H1 (cell line): Measurements from ENCODE around the gene CATSPERD. TPM values are rescaled to one million over a fixed set of nuclear protein-coding genes. Genes with fewer than 3 reads are reported as not detected.

ENCODE experiments used
- CTCF ChIA-PET: fragments of 300-600 bp; sonication (Branson Sonifier 250); formaldehyde crosslinking; loops from one replicate; lab custom pipeline; 2021; ENCODE audit not compliant: partially characterized antibody; lab: Charles Lee
- POLR2A ChIA-PET: fragments of 300-600 bp; sonication (Branson Sonifier 250); formaldehyde crosslinking; loops from one replicate; lab custom pipeline; 2021; ENCODE audit warnings: inconsistent platforms; ENCODE audit not compliant: partially characterized antibody; lab: Charles Lee
- DNase-seq, 2 experiments: peaks; one replicate each; pipeline versions ENCODE4 v3.0.0 to v3.0.0-alpha.2; 2010 to 2022; ENCODE audit warnings: low spot score in 2 of 2, low read depth in 1 of 2, mixed read lengths in 1 of 2
- FAIRE-seq: peaks from 2 replicates; lab custom pipeline; 2011; peaks lifted over from hg19 to GRCh38; lab: Jason Lieb, UNC
- H2AFZ ChIP-seq: 2 replicates; pipeline ENCODE4 v1.8.1; 2012; ENCODE audit warnings: low read length, inconsistent platforms
- H2AK5ac ChIP-seq: 2 replicates; pipeline ENCODE4 v1.6.1; 2013; ENCODE audit warnings: low read depth, low read length
- H2BK120ac ChIP-seq: replicated peaks from 2 replicates; pipeline ENCODE3; 2013; ENCODE audit warnings: low read depth, low read length, inconsistent platforms
- H2BK12ac ChIP-seq: 2 replicates; pipeline ENCODE4 v1.6.1; 2013; ENCODE audit warnings: low read depth, low read length
- H2BK15ac ChIP-seq: 2 replicates; pipeline ENCODE4 v1.6.1; 2013; ENCODE audit warnings: low read length
- H2BK20ac ChIP-seq: 2 replicates; pipeline ENCODE4 v1.6.1; 2013; ENCODE audit warnings: low read length
- H2BK5ac ChIP-seq: 2 replicates; pipeline ENCODE4 v1.6.1; 2013; ENCODE audit warnings: low read depth, low read length
- H3K14ac ChIP-seq: 2 replicates; pipeline ENCODE4 v1.6.1; 2013; ENCODE audit warnings: inconsistent platforms; ENCODE audit not compliant: insufficient read length
- H3K18ac ChIP-seq: 2 replicates; pipeline ENCODE4 v1.6.1; 2013; ENCODE audit warnings: low read length; ENCODE audit errors: extremely low read depth
- H3K23ac ChIP-seq: 2 replicates; pipeline ENCODE4 v1.6.1; 2013; ENCODE audit warnings: inconsistent platforms; ENCODE audit not compliant: insufficient read length
- H3K23me2 ChIP-seq: 2 replicates; pipeline ENCODE4 v1.6.1; 2013; ENCODE audit warnings: low read depth, low read length
- H3K27ac ChIP-seq: 2 replicates; pipeline ENCODE4 v1.6.1; 2011; ENCODE audit warnings: low read depth, low read length, inconsistent platforms
- H3K27me3 ChIP-seq, 4 experiments: replicated peaks in 1 of 4; 1 replicate in 1 of 4; 2 replicates in 3 of 4; pipeline versions ENCODE4 v1.6.1 to v1.8.1; 2011 to 2013; ENCODE audit warnings: low read length in 3 of 4, mild to moderate bottlenecking in 3 of 4, inconsistent platforms in 2 of 4, mixed read lengths in 2 of 4, moderate library complexity in 1 of 4; ENCODE audit not compliant: control insufficient read depth in 3 of 4, insufficient read depth in 3 of 4; ENCODE audit errors: extremely low read depth in 1 of 4
- H3K36me3 ChIP-seq, 4 experiments: 2 replicates each; pipeline versions ENCODE4 v1.6.1 to v1.8.1; 2011 to 2013; ENCODE audit warnings: mild to moderate bottlenecking in 4 of 4, low read length in 3 of 4, moderate library complexity in 2 of 4, control low read depth in 1 of 4, inconsistent platforms in 1 of 4; ENCODE audit not compliant: insufficient read depth in 4 of 4, control insufficient read depth in 2 of 4
- H3K4ac ChIP-seq: replicated peaks from 2 replicates; pipeline ENCODE3; 2013; ENCODE audit warnings: low read length, low read depth, mixed read lengths, inconsistent platforms; ENCODE audit not compliant: insufficient read length
- H3K4me1 ChIP-seq, 4 experiments: replicated peaks in 1 of 4; 1 replicate in 1 of 4; 2 replicates in 3 of 4; pipeline versions ENCODE4 v1.6.1 to v1.8.1; 2011 to 2013; ENCODE audit warnings: low read length in 3 of 4, inconsistent platforms in 2 of 4, mixed read lengths in 1 of 4; ENCODE audit not compliant: insufficient read depth in 4 of 4, control insufficient read depth in 3 of 4
- H3K4me2 ChIP-seq, 2 experiments: 2 replicates each; pipeline versions ENCODE4 v1.6.1 to v1.8.1; 2011 to 2013; ENCODE audit warnings: low read depth in 2 of 2, low read length in 2 of 2, control low read depth in 1 of 2, inconsistent platforms in 1 of 2, mild to moderate bottlenecking in 1 of 2; ENCODE audit not compliant: insufficient read depth in 1 of 2
- H3K4me3 ChIP-seq, 4 experiments: fragments of 200-600, 300-600 bp in 1 of 4; sonication (generic), shearing (Covaris generic), sonication (Bioruptor Twin) in 1 of 4; 2 replicates each; pipeline versions ENCODE4 v1.5.1 to v1.8.1; 2011 to 2016; ENCODE audit warnings: low read length in 4 of 4, low read depth in 3 of 4, control low read depth in 2 of 4, inconsistent platforms in 2 of 4, mild to moderate bottlenecking in 2 of 4, mixed read lengths in 1 of 4, moderate library complexity in 1 of 4; ENCODE audit not compliant: insufficient read depth in 2 of 4; ENCODE audit errors: extremely low read depth in 1 of 4
- H3K56ac ChIP-seq: replicated peaks from 2 replicates; pipeline ENCODE3; 2013; ENCODE audit warnings: low read depth, mild to moderate bottlenecking, mixed read lengths, low read length, inconsistent platforms; ENCODE audit not compliant: insufficient read length
- H3K79me1 ChIP-seq: 2 replicates; pipeline ENCODE4 v1.6.1; 2013; ENCODE audit warnings: low read depth, low read length, control low read depth
- H3K79me2 ChIP-seq, 2 experiments: 2 replicates each; pipeline versions ENCODE4 v1.6.1 to v1.8.1; 2012 to 2013; ENCODE audit warnings: low read length in 2 of 2, mild to moderate bottlenecking in 2 of 2, inconsistent platforms in 1 of 2; ENCODE audit not compliant: insufficient read depth in 2 of 2, control insufficient read depth in 1 of 2
- H3K9ac ChIP-seq, 4 experiments: replicated peaks in 1 of 4; 1 replicate in 1 of 4; 2 replicates in 3 of 4; pipeline versions ENCODE4 v1.6.1 to v1.8.1; 2011 to 2013; ENCODE audit warnings: low read depth in 3 of 4, low read length in 3 of 4, control low read depth in 2 of 4, mild to moderate bottlenecking in 2 of 4, moderate library complexity in 2 of 4, inconsistent platforms in 1 of 4; ENCODE audit errors: extremely low read depth in 1 of 4
- H3K9me3 ChIP-seq, 2 experiments: 2 replicates each; pipeline versions ENCODE4 v1.6.1 to v1.8.1; 2012 to 2013; ENCODE audit warnings: mild to moderate bottlenecking in 2 of 2, moderate library complexity in 2 of 2, control low read depth in 1 of 2, inconsistent platforms in 1 of 2, low read depth in 1 of 2, low read length in 1 of 2, mixed read lengths in 1 of 2; ENCODE audit not compliant: insufficient read depth in 2 of 2
- H4K20me1 ChIP-seq, 2 experiments: replicated peaks in 1 of 2; 2 replicates each; pipeline versions ENCODE3 to v1.8.1; 2011 to 2013; ENCODE audit warnings: inconsistent platforms in 2 of 2, low read length in 2 of 2, mild to moderate bottlenecking in 1 of 2; ENCODE audit not compliant: insufficient read depth in 2 of 2, control insufficient read depth in 1 of 2
- H4K5ac ChIP-seq: 2 replicates; pipeline ENCODE4 v1.6.1; 2013; ENCODE audit warnings: low read length, low read depth, mixed read lengths, inconsistent platforms; ENCODE audit not compliant: insufficient read length
- H4K8ac ChIP-seq: 2 replicates; pipeline ENCODE4 v1.8.0; 2013; ENCODE audit warnings: mild to moderate bottlenecking, moderate library complexity, low read length, inconsistent platforms; ENCODE audit not compliant: insufficient read depth; ENCODE audit errors: extremely low read depth
- H4K91ac ChIP-seq: replicated peaks from 2 replicates; pipeline ENCODE3; 2013; ENCODE audit warnings: low read length, mixed read lengths, inconsistent platforms; ENCODE audit not compliant: insufficient read length
- ASH2L ChIP-seq: fragments of 200-600, 300-600 bp; sonication (generic); IDR thresholded peaks from one replicate; pipeline ENCODE4 v1.7.1; 2017; ENCODE audit warnings: low read length
- ATF3 ChIP-seq: IDR thresholded peaks from 2 replicates; pipeline ENCODE4 v1.6.1; 2011; ENCODE audit warnings: low read depth, mild to moderate bottlenecking, low read length; ENCODE audit not compliant: insufficient read depth
- BACH1 ChIP-seq: IDR thresholded peaks from 2 replicates; pipeline ENCODE4 v1.6.1; 2012; ENCODE audit warnings: low read length, improper control_type of control experiment
- BCL11A ChIP-seq, 2 experiments: IDR thresholded peaks; one replicate each; pipeline ENCODE4 v1.6.1; 2011; ENCODE audit warnings: low read depth in 2 of 2, low read length in 2 of 2, mild to moderate bottlenecking in 2 of 2
- CBX8 ChIP-seq: fragments of 300-800, 300-1000 bp; sonication (generic); IDR thresholded peaks from 2 replicates; pipeline ENCODE4 v1.7.1; 2016; ENCODE audit warnings: low read depth, low read length, borderline replicate concordance
- HDAC2 ChIP-seq, 2 experiments: fragments of 300-600 bp in 1 of 2; sonication (generic) in 1 of 2; IDR thresholded peaks; 2 replicates each; pipeline ENCODE4 v1.6.1; 2011 to 2012; ENCODE audit warnings: low read depth in 2 of 2, low read length in 2 of 2, mild to moderate bottlenecking in 2 of 2, moderate library complexity in 2 of 2, borderline replicate concordance in 1 of 2, inconsistent platforms in 1 of 2
- HDAC6 ChIP-seq: IDR thresholded peaks from one replicate; pipeline ENCODE4 v1.7.1; 2012; ENCODE audit warnings: low read depth, mild to moderate bottlenecking, inconsistent platforms, low read length, moderate library complexity
- POLR2AphosphoS5 ChIP-seq: IDR thresholded peaks from 2 replicates; pipeline ENCODE4 v1.6.1; 2011; ENCODE audit warnings: low read depth, low read length
- RXRA ChIP-seq: IDR thresholded peaks from 2 replicates; pipeline ENCODE4 v1.6.1; 2011; ENCODE audit warnings: low read depth, mild to moderate bottlenecking, low read length, moderate library complexity; ENCODE audit not compliant: insufficient read depth
- SAP30 ChIP-seq: fragments of 300-600 bp; sonication (generic); IDR thresholded peaks from 2 replicates; pipeline ENCODE4 v1.7.1; 2012; ENCODE audit warnings: low read length, moderate library complexity, mild to moderate bottlenecking, inconsistent platforms; ENCODE audit not compliant: insufficient read depth, insufficient replicate concordance
- SUZ12 ChIP-seq: fragments of 200-600 bp; sonication (generic); IDR thresholded peaks from 2 replicates; pipeline ENCODE4 v1.6.1; 2012; ENCODE audit warnings: mild to moderate bottlenecking, inconsistent platforms, low read length, moderate library complexity, mixed read lengths
- TAF7 ChIP-seq: optimal IDR thresholded peaks from 2 replicates; pipeline ENCODE3; 2011; ENCODE audit warnings: low read depth, mild to moderate bottlenecking, inconsistent platforms, low read length, moderate library complexity, borderline replicate concordance
- TCF12 ChIP-seq: IDR thresholded peaks from 2 replicates; pipeline ENCODE4 v1.6.1; 2011; ENCODE audit warnings: low read depth, mild to moderate bottlenecking, low read length
- WGBS, 2 experiments: shearing (Covaris generic) in 1 of 2; methylation state at CpG; one replicate each; pipeline versions ENCODE4 v1.1.6 to v1.1.7; 2013 to 2015; ENCODE audit warnings: low lambda C conversion rate in 2 of 2, mixed read lengths in 2 of 2, inconsistent platforms in 1 of 2, low coverage in 1 of 2, missing lambda C conversion rate in 1 of 2; ENCODE audit not compliant: insufficient replicate concordance in 2 of 2, insufficient coverage in 1 of 2, insufficient read length in 1 of 2; ENCODE audit errors: extremely low coverage in 1 of 2, missing lambda C conversion rate in 1 of 2; 5-methylcytosine and 5-hydroxymethylcytosine counted together
- polyA plus RNA-seq, 7 experiments: library from polyadenylated mRNA; depleted of rRNA in 3 of 7; stranded (reverse) in 5 of 7; unstranded in 2 of 7; fragments of >200 nt in 5 of 7; fragments of 200-250 nt in 2 of 7; gene quantifications; 1 replicate in 5 of 7; 2 replicates in 1 of 7; 4 replicates in 1 of 7; pipeline versions ENCODE4 v1.2.1 to v1.2.3, GENCODE V29; 2011 to 2013; ENCODE audit warnings: missing spikeins in 2 of 7, mixed read lengths in 2 of 7
- total RNA-seq: library from RNA; stranded (reverse); fragmentation: NEBNext Ultra II Directional; extraction: Animal tissue kit (Norgen Biotek cat#: 25700); gene quantifications from 2 replicates; pipeline ENCODE4 v1.2.1, GENCODE V29; 2021

Gene CATSPERD
- total and polyA plus RNA-seq, 2 of the 8 experiments (the other 6 are each of a cell fraction or from before 2014, with no cell fraction given), result 0.12 TPM; not detected in 1

GRCh38 chr19:5711025-5711424, 9.4 kb upstream of the CATSPERD start:
- WGBS, 2 experiments, result 93% methylated on average over 8 of the region's 8 CpGs; no CpG with 5 or more reads in 1 of the 2 experiments
- no peaks in the 10 kb centered on the region for H3K23me2 ChIP-seq
- H4K20me1 ChIP-seq, result peaks cover 8 to 24% of the 10 kb centered on the region in 2 experiments
- TF ChIP-seq TCF12 (no peak), CBX8 (no peak), TAF7 (no peak), ASH2L (no peak), RXRA (no peak), SUZ12 (no peak), ATF3 (no peak), HDAC2 (IDR thresholded peaks at IDR 0.05; ENCODE audit: borderline replicate concordance in 1 of 2, low read depth in 2 of 2, low read length in 2 of 2) (no peak), HDAC6 (no peak), SAP30 (no peak), POLR2AphosphoS5 (no peak), BCL11A (IDR thresholded peaks at IDR 0.05; ENCODE audit: low read depth in 2 of 2, low read length in 2 of 2) (no peak), BACH1 (no peak)

More at GRCh38 chr19:5711025-5711424, 9.4 kb upstream of the CATSPERD start:
- H4K5ac ChIP-seq, result no peak overlapping the region
- ChIA-PET POLR2A (interaction anchor here (0.7 to 22.4 kb wide), 5 partner anchors 6 to 88 kb away, joined by 3 to 620 read pairs (median 6); partner anchors contain the start of genes CATSPERD, LONP1, RPL36 and SAFB), CTCF (interaction anchor here (2.4 kb wide), 2 partner anchors 10 to 22 kb away, joined by 6 to 7 read pairs; partner anchors contain the start of genes CATSPERD and RPL36)
- H3K9me3 ChIP-seq, result no peaks in the 10 kb centered on the region
- H2AK5ac ChIP-seq, result no peak overlapping the region
- no peak overlapping the region for H2BK120ac ChIP-seq
- H3K27me3 ChIP-seq, result no peaks in the 10 kb centered on the region
- no peak overlapping the region for H3K9ac ChIP-seq
- no peak overlapping the region for H2AFZ ChIP-seq
- no peak overlapping the region for H2BK12ac ChIP-seq
- FAIRE-seq, result no peak
- H3K4me1 ChIP-seq, result no peaks in the 10 kb centered on the region
- no peak overlapping the region for H3K4me2 ChIP-seq
- H4K8ac ChIP-seq, result no peak overlapping the region; the same call in 1 of the 2 replicates
- no peak overlapping the region for H3K18ac ChIP-seq
- H4K91ac ChIP-seq, result no peak overlapping the region
- H2BK15ac ChIP-seq, result no peak overlapping the region
- no peak for DNase-seq
- no peak overlapping the region for H3K4me3 ChIP-seq
- no peak overlapping the region for H3K27ac ChIP-seq
- no peak overlapping the region for H2BK5ac ChIP-seq
- H3K14ac ChIP-seq, result no peak overlapping the region
- H3K79me1 ChIP-seq, result peaks cover 5% of the 10 kb centered on the region; the same call in 1 of the 2 replicates
- peaks cover 38 to 68% (median 61%) of the 10 kb centered on the region in 4 experiments for H3K36me3 ChIP-seq
- no peak overlapping the region for H2BK20ac ChIP-seq
- H3K56ac ChIP-seq, result no peak overlapping the region
- H3K23ac ChIP-seq, result no peak overlapping the region
- H3K79me2 ChIP-seq, result peaks cover 5 to 13% of the 10 kb centered on the region in 2 experiments
- H3K4ac ChIP-seq, result no peak overlapping the region
